GM18909 (cell line): ENCODE results near the gene SEPTIN8.

Experiments
- ATAC-seq: cut with Tn5 transposase; IDR thresholded peaks from one replicate; pipeline ENCODE4 v1.9.1; 2021; ENCODE audit warnings: mild to moderate bottlenecking; ENCODE audit not compliant: unreplicated experiment, poor library complexity

Gene SEPTIN8, protein sequence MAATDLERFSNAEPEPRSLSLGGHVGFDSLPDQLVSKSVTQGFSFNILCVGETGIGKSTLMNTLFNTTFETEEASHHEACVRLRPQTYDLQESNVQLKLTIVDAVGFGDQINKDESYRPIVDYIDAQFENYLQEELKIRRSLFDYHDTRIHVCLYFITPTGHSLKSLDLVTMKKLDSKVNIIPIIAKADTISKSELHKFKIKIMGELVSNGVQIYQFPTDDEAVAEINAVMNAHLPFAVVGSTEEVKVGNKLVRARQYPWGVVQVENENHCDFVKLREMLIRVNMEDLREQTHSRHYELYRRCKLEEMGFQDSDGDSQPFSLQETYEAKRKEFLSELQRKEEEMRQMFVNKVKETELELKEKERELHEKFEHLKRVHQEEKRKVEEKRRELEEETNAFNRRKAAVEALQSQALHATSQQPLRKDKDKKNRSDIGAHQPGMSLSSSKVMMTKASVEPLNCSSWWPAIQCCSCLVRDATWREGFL

DNA sequence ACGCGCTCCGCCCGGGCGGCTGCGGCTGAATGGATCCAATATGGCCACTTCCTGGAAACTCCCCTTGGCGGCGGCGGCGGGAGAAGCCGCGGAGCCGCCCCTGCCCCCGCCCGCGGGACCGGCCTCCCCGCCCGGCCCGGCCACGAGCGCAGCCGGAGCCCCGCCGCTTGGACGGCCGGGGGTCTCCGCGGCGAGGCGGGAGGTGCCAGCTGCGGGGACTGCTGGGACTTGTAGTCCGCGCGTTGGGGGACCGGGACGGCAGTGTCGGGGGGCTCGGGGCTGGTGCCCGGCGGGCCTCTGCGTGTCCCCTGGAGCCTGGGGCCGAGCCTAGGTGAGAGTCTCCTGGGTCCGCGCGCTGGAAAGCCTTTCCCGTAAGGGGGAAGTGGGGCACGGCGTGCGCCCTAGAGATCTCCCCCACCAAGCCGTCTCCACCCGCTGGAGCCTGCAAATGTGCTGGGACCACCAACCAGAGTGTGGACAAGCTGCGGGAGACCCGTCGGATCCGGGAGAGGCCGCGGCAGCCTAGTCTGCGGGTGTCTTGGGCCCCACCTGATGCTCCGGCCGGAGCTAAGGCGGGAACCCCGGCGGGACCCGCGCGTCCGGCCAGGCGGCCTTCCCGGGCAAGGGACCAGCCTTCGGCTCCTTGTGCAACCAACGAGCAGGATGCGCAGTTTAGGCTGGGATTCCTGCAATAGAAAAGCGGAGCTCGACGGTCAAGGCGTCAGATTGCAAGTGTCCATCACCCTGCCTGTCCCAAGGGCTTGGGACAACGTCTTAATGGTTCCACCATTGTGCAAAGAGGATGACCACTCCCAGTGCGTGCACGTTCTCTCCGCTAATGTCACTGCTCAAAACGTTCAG lies at the start of gene SEPTIN8:
TSS of gene SEPTIN8 (minus strand) at position 31 of the 861 bp plus-strand sequence. CDS start 102 bp downstream, outside the sequence.
- no peak for ATAC-seq

DNA sequence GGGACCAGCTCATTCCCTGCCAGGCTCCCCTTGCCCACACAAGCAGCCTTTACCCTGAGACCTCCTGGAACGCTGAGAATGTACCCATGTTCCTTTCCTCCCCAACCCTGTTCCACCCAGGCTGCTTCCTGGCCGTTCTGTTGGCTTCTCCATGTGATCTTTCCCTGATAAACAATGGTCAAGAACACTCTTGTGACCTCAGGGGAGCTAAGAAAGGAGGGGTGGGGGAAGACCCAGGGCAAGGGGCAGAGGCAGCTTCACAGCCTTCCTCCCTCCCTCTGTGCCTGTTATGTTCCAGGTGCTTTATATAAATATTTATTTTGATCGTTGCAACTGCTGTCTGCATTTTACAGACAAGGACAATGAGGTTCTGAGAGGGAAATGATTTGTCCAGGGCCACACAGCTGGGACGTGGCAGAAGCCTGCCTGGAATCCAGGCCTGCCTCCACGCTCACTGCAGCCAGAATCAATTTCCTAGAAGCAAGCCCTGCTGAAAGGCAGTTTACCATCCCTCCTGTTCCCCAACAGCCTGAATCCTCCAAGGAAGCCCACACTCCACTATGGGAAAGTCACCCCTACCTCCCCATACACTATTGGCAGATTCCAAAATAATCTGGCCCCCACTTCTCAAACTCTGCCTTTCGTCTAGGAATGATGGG lies 49.5 kb upstream of the SEPTIN8 start:
- no peak for ATAC-seq

DNA sequence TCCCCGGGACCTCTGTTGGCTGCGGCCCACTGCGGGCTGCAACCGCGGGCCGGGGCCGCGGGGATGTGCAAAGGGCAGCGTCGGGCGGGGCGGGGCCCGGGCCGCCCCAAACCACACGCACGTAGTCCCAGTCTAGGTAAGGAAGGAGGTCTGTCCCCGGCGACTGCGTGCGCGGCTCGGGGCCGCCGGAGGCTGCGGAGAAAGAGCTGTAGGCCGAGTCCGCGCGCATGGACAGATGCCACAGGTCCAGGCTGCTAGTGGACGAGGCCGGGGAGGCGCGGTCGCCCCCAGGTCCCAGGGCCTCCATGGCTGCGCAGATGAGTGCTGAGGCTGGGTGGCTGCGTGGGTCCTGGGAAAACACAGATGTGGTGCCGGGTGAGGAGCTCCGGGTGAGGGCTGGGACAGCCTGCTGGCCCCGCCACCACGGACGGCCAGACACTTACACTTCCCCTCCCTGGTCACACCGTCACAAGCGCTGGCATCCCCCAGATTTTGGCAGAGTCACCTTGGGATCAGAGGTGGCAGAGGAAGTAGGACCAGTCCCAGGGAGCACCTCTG lies 48.9 kb upstream of the SEPTIN8 start:
- ATAC-seq, result no peak

DNA sequence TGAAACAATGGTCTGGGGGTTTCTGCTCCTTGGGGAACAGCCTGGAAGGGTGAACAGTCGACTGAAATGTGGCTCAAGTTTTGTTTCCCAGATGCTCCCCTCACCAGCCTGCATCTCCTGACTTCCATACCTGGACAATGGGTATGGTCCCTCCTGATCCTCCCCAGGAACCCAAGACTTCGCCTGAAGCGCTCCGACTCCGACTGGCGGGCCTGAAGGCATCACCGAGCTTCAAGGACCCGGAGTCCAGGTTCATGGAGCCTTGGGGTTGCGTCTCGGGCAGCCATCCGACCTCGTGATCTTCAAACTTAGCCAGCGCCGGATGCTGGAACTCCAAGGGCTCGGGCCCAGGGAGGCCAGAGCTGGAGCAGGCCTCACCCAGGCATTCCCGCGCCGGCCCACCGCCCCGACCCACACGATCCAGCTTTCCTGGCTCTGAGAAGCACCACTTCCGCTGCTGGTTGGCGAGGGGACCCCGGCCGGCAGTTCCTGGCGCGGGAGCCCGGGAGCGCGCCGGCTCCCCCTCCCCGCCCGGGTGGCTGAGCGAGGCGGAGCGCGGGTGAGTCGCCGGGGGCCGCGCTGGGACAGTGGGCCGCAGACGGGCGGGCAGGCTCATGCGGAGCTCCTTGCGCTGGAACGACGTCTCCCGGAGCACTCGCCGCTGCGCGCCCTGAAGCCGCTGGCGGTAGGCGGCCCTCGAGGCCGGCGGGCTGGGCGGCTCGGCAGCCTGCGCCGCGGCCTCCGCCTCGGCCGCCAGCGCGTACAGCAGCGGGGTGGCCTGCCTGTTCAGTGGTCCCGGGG lies 48.2 kb upstream of the SEPTIN8 start:
- no peak for ATAC-seq

DNA sequence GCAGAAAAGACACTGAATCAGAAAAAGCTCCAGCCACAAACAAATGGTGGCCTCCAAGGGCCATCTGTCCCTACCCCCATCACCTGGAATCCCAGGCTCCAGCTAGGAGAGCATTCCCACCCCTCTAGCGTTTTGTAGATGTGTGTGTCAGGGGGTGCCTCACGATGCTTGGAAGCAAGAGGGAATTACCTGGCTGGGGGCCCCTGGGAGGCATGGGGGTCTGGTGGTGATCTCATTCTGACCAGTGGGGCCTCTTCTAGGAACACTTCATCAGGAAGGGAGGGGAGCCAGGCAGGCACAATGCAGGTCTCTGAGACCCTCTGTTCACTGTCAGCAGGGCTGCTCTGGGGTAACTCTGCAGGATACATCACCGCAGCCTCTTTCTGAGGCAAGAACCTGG lies 47.4 kb upstream of the SEPTIN8 start:
- ATAC-seq, result no peak

DNA sequence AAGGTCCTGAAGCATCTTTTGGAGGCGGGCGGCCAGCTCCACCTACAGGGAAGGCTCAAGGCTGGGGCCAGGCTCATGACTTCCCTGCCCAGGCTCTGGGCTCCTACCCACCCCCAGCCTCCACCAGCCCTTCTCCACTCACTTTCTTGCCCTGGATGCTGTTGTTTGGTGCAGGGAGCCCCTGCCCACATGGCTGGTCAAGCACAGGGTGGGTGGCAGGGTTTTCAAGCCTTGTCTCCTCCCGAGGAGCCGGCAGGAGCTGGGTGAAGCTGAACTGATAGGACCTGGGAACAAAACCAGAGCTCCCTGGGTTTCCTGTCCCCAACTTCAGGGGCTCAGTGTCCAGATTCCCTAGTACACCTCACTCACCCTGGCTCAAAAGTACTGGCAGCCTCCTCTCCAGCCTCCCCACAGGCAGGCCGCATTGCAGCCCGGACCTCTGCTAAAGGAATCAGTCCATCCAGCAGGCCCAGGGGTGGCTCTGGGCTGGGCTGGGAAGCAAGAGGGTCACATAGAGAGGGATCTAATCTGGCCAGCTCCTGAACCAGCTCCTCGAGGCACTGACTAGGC lies 46.5 kb upstream of the SEPTIN8 start:
- ATAC-seq, result no peak

DNA sequence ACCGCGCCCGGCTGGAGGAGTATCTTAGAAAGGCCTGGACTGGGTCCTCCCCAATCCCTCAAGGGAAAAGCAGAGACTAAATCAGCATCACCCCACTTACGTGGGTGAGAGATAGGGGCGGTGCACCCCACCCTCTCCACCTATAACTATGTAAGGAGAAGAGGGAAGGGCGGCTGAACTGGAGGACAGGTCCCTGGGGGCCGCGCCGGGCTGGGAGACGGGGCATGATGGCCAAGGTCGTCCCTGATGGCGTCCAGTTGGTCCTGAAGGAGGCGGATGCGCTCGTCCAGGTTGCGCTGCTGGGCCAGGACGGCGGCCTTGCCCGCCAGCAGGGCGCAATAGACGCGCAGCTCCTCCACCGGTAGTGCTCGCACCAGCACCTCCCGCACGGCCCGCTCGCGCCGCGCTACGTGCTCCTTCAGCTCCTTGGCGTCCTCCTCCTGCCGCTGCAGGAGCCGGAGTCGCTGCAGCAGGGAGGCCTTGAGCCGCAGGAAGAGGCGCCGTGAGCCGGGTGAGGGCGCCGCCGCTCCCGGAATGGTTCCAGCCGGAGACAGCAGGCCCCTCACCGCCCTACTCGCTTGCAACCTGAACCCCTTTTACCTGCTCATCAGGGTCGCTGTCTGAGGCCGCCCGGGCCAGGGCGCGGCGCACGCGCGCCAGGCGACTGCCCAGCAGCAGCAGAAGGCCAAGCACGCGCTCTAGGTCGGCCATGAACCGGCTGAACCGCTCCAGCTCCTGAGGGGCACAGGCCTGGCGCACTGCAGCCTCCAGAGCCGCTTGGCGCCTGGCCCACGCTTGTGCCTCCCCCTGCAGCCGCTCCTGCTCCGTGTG lies 45.8 kb upstream of the SEPTIN8 start:
- ATAC-seq, result no peak

DNA sequence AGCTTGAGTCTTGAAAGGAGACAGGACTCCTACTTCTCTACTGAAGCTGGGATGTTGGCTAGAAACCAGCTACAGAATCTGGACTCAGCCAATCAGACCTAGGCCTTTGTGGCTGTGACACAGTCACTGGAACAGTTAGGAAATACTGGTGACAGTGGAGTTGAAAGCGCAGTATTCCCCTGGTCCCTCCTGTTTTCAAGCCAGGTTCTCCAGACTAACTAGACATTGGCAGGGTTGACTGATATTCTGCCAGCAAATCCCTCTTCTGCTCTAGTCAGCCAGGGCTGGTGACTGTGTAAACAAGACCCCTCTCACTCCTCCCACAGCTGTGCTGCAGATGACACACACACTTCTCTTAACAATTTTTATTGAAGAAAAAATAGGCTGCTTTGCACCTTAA lies 44.8 kb upstream of the SEPTIN8 start:
- ATAC-seq, result no peak

DNA sequence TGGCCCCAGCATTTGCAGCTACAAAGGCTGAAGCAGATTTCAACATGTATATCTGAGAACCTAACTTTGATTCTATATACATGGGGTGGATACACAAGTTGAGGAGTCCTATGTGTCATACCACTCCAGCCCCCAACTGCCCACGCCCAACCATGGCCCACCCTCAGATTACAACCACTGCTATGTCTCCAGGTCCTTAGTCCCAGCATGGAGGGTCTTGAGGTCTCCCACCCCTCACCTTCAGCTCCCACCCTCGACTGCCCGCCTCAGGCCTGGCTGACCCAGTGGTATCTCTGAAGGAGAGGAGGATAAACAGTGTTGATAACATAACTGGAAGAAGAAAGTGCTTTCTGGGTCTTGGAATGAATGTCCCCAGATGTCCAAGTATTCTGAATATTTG lies 44.3 kb upstream of the SEPTIN8 start:
- ATAC-seq, result no peak

DNA sequence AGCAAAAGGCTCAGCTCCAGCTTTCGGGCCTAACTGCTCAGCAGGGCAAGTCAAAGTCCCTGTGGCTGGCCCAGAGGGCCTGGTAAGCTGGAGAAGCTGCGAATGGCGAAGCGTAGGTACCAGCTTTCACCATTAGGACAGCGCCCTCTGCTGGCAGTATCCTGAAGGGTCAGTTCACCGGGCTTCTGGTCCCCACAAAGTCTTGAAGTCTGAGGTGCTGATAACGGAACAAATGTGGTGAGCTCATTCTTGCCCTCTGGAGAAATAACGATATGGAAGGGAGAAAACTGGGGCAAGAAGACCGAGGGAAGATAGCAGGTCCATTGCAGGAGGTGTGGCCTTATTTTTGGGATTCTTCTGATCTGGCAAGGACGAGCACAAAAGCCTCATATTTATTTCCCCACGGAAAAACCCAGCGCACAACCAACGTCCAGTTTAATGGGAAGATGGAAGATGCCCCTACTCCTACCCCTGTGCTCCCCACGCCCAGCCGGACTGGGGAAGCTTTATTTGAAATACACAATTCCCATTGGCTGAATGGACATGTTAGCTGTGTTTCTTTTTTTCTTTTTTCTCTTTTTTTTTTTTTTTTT lies 43.2 kb upstream of the SEPTIN8 start:
- ATAC-seq, result peak; percentile 76

DNA sequence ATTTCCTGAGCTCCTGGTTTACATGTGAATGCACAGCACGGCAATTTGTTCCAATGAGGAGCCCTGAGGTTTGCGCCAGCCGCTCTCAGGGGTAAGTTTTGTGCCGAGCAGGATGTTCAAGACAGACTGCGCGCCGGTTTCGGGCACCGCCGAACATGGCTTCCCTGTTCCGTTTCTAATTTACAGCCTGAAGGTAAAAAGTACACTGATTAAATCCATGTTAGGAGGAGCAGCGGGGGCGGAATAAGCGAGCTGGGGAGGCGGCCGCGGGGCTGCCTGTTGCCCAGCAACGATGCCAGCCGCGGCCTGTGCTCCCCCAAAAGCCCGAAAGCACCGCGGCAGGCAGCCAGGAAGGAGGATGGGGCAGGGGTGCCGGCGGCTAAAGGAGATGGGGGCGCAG lies 42.4 kb upstream of the SEPTIN8 start:
- ATAC-seq, result no peak

DNA sequence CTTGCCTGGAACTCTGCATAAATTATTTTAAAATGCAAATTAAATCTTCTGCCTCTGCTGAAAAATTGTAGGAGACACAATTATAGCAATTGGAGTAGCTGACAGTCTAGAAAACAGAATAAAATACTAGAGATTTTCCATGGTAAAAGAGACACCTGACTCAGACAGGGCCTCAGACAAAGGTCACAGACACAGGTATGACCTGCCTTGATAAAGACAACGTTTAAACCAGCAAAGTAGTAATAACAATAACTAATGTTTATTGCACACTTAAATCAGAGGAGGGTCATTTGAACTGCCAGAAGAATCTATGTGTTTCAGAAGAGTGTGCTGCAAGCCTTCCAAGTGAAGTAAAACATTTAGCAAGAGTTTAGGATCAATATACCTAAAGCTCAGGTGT lies 40.0 kb upstream of the SEPTIN8 start:
- no peak for ATAC-seq

DNA sequence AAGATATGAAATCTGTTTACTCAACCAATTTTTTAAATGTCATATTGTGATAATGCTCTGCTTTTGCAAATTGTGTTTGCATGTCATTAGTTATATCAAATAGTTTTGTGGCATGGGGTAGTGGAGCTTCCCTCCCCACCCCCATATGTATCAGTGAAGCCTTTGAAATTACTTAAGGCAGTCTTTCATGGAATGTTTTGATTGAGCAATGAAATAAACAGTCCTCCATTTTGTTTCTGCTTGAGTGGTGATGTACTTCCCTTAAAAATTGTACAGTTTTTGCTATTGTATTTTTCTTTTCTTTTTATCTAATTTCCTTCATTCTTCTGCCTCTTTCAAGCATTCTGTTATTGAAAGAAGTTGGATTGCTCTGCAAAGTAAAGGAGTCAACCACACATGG lies 39.5 kb upstream of the SEPTIN8 start:
- no peak for ATAC-seq

DNA sequence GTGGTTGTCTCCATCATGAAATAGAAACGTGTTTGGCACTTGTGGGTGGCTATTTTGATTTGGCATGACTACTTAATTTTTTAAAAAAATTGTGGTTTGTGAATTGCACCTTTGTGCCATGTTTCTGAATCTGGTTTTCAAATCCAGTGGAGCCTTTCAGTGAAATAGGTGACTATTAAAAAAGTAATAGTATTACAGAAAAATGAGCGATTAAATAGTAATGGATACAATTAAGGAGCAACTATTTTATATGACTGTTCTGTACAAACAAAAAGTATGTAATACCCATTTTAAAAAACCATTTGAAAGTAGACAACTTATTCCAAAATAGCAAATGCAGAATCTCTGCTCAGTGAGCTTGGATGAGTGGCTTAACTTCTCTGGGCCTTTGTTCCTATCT lies 39.0 kb upstream of the SEPTIN8 start:
- no peak for ATAC-seq

DNA sequence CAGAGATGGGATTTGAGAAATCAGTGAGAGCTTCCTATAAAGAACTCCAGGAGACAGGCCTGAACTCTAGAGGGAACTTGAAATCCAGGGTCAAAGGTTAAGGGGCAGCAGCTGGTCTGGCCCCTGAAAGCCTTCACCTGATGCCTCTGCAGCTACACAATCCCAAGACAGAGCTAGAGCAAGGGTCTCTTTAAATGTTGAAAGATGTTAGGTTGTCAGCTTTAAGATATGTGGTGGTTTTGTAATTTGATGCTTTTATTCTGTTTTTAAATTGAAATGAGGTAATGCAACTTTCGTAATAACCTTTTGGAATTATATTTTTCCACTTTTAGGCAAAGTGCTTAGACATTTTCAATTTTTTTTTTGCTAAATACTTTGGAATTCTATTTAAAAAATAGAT lies 38.4 kb upstream of the SEPTIN8 start:
- ATAC-seq, result no peak

DNA sequence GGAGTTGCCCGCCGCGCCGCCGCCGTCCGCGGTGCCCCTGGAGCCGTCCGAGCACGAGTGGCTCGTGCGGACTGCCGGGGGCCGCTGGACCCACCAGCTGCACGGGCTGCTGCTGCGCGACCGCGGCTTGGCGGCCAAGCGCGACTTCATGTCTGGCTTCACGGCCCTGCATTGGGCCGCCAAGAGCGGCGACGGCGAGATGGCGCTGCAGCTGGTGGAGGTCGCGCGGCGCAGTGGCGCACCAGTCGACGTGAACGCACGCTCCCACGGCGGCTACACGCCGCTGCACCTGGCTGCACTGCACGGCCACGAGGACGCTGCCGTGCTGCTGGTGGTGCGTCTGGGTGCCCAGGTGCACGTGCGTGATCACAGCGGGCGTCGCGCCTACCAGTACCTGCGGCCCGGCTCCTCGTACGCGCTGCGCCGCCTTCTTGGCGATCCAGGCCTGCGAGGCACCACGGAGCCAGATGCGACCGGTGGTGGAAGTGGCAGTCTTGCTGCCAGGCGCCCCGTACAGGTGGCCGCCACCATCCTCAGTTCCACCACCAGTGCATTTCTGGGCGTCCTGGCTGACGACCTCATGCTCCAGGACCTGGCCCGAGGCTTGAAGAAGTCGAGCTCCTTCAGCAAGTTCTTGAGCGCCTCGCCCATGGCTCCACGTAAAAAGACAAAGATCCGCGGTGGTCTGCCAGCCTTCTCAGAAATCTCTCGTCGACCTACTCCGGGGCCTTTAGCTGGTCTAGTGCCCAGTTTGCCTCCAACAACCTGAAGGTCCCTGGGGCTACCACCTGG lies 37.7 kb upstream of the SEPTIN8 start:
- ATAC-seq, result no peak
